HepG2 (cell line): ENCODE data around the gene IRS1. TPM values are rescaled to one million over a fixed set of nuclear protein-coding genes. Genes with fewer than 3 reads are reported as not detected.

Experiments
- BHLHE40 ChIP-seq: IDR thresholded peaks from 2 replicates; pipeline ENCODE4 v1.6.1; 2011; ENCODE audit warnings: low read length, improper control_type of control experiment
- EHMT2 ChIP-seq: fragments of 200-600 bp; sonication (generic); IDR thresholded peaks from 2 replicates; pipeline ENCODE4 v1.7.0; 2017; ENCODE audit warnings: antibody characterized with exemption, low read depth, low read length, borderline replicate concordance
- FOXP1 ChIP-seq, 2 experiments: fragments of 450-650 bp in 1 of 2; IDR thresholded peaks; 2 replicates each; pipeline ENCODE4 v1.6.1; 2017 to 2018; ENCODE audit warnings: antibody characterized with exemption in 1 of 2
- JDP2 ChIP-seq: sonication (generic); formaldehyde crosslinking; IDR thresholded peaks from 2 replicates; pipeline ENCODE4 v1.8.1; 2022; ENCODE audit warnings: missing genetic modification reagents, borderline replicate concordance
- NFYC ChIP-seq: IDR thresholded peaks from 2 replicates; pipeline ENCODE4 v1.6.1; 2016; ENCODE audit warnings: missing genetic modification reagents, missing compliant biosample characterization
- NR3C1 ChIP-seq: sonication (generic); formaldehyde crosslinking; IDR thresholded peaks from 2 replicates; pipeline ENCODE4 v1.4.0; 2020; ENCODE audit warnings: missing genetic modification reagents
- NRL ChIP-seq: sonication (generic); formaldehyde crosslinking; IDR thresholded peaks from 2 replicates; pipeline ENCODE4 v1.5.0; 2020; ENCODE audit warnings: missing genetic modification reagents, mild to moderate bottlenecking, moderate library complexity, borderline replicate concordance
- SETDB1 ChIP-seq: sonication (generic); formaldehyde crosslinking; IDR thresholded peaks from 2 replicates; pipeline ENCODE4 v1.5.1; 2020; ENCODE audit warnings: missing genetic modification reagents, mild to moderate bottlenecking, borderline replicate concordance
- SUZ12 ChIP-seq: fragments of 150-350 bp; IDR thresholded peaks from 2 replicates; pipeline ENCODE4 v1.6.1; 2014; ENCODE audit warnings: low read depth, low read length
- ZNF703 ChIP-seq: sonication (generic); formaldehyde crosslinking; IDR thresholded peaks from 2 replicates; pipeline ENCODE4 v1.5.1; 2020; ENCODE audit warnings: missing genetic modification reagents, mild to moderate bottlenecking, moderate library complexity, borderline replicate concordance
- ZSCAN22 ChIP-seq: sonication (generic); formaldehyde crosslinking; IDR thresholded peaks from 2 replicates; pipeline ENCODE4 v1.4.0; 2020; ENCODE audit warnings: mild to moderate bottlenecking, missing genetic modification reagents
- polyA plus RNA-seq, 8 experiments: library from polyadenylated mRNA; depleted of rRNA in 3 of 8; stranded (reverse) in 7 of 8; unstranded in 1 of 8; fragments of >200 nt; fragmentation: Illumina TruSeq in 4 of 8; extraction: Trizol in 4 of 8; gene quantifications; 2 replicates each; pipeline versions ENCODE4 v1.2.1 to v1.2.3, GENCODE V29; 2011 to 2016; ENCODE audit warnings: low read depth in 4 of 8, missing spikeins in 1 of 8, mixed read lengths in 1 of 8; ENCODE audit not compliant: insufficient read depth in 1 of 8
- total RNA-seq, 5 experiments: library from RNA; depleted of rRNA; stranded (reverse); fragments of >200 nt; fragmentation: Illumina TruSeq; extraction: Trizol; gene quantifications; 2 replicates each; pipeline ENCODE4 v1.2.3, GENCODE V29; 2016; ENCODE audit warnings: low read depth in 1 of 5
- TF ChIP-seq, protein P1 (sequence below): sonication (generic); formaldehyde crosslinking; IDR thresholded peaks from 2 replicates; pipeline ENCODE4 v1.8.0; 2022; ENCODE audit warnings: mild to moderate bottlenecking, missing genetic modification reagents, moderate library complexity
- TF ChIP-seq, protein P2 (sequence below): sonication (generic); formaldehyde crosslinking; IDR thresholded peaks from 2 replicates; pipeline ENCODE4 v1.4.0; 2020; ENCODE audit warnings: low read depth, mild to moderate bottlenecking, missing genetic modification reagents
- TF ChIP-seq, protein P3 (sequence below): sonication (generic); formaldehyde crosslinking; IDR thresholded peaks from 2 replicates; pipeline ENCODE4 v1.4.0; 2020; ENCODE audit warnings: missing genetic modification reagents
- TF ChIP-seq, protein P4 (sequence below): sonication (generic); formaldehyde crosslinking; IDR thresholded peaks from 2 replicates; pipeline ENCODE4 v1.4.0; 2020; ENCODE audit warnings: missing genetic modification reagents, borderline replicate concordance
- TF ChIP-seq, protein P5 (sequence below): fragments of 450-650 bp; IDR thresholded peaks from 2 replicates; pipeline ENCODE4 v1.6.1; 2017

Gene IRS1
- total and polyA plus RNA-seq, 2 of the 13 experiments (the other 11 are each of a cell fraction or from before 2014, with no cell fraction given): 8.7 to 9.0 TPM

DNA sequence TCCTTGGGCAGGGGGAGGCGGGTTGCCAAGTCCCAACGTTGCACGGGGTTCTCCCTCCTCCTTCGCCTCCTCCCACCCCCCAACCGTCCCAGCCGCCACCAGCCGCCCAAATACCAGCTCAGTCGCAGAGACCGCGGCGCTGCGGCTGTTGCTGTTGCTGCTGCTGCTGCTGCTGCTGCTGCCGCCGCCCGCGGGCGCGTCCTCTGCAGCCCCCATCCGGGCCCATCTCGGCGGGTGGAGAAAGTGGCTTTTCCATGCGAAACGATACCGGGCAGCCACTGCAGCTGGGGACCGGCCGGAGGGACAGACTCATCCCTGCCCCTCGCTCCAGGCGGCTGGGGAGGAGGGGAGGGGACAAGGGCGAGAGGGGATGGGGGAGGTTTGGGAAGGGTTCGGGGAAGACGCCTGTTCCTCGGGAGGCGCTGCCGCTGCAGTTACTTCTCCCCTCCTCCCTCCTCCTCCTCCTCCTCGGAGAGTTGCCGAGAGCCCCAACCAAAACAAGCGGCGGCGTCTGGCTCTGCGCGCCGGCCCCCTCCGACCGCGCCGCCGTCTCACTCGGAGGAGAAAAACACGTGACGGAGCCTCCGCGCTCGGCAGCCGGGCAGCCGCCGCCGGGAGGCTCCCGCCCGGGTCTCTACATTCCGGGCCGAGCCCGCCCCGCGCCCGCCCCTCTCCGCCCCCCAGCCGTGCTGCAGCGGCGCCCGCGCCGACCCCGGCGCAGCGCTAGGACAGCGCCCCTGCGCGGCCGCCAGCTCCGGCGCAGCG, at the start of gene IRS1 (continued):
- TF ChIP-seq NFYC (CRISPR knock-in tag): no peak
- peak; percentile 80 for TF ChIP-seq BHLHE40
- TF ChIP-seq JDP2: peak; percentile 45; the same call in 1 of the 2 replicates
- TF ChIP-seq, protein P1, sequence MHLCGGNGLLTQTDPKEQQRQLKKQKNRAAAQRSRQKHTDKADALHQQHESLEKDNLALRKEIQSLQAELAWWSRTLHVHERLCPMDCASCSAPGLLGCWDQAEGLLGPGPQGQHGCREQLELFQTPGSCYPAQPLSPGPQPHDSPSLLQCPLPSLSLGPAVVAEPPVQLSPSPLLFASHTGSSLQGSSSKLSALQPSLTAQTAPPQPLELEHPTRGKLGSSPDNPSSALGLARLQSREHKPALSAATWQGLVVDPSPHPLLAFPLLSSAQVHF: peak; percentile 26; the same call in 1 of the 2 replicates
- TF ChIP-seq SUZ12: no peak
- 0 out of 2 replicates have a peak, but pooled peaks have one; percentile 52 for TF ChIP-seq NRL (CRISPR knock-in tag)
- TF ChIP-seq, protein P2, sequence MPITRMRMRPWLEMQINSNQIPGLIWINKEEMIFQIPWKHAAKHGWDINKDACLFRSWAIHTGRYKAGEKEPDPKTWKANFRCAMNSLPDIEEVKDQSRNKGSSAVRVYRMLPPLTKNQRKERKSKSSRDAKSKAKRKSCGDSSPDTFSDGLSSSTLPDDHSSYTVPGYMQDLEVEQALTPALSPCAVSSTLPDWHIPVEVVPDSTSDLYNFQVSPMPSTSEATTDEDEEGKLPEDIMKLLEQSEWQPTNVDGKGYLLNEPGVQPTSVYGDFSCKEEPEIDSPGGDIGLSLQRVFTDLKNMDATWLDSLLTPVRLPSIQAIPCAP: 0 out of 2 replicates have a peak, but pooled peaks have one; percentile 48
- TF ChIP-seq NR3C1: no peak
- TF ChIP-seq, protein P3, sequence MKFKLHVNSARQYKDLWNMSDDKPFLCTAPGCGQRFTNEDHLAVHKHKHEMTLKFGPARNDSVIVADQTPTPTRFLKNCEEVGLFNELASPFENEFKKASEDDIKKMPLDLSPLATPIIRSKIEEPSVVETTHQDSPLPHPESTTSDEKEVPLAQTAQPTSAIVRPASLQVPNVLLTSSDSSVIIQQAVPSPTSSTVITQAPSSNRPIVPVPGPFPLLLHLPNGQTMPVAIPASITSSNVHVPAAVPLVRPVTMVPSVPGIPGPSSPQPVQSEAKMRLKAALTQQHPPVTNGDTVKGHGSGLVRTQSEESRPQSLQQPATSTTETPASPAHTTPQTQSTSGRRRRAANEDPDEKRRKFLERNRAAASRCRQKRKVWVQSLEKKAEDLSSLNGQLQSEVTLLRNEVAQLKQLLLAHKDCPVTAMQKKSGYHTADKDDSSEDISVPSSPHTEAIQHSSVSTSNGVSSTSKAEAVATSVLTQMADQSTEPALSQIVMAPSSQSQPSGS (CRISPR knock-in tag): no peak
- TF ChIP-seq ZSCAN22: no peak
- TF ChIP-seq ZNF703: no peak
- peak; percentile 33; the same call in 1 of the 2 replicates for TF ChIP-seq SETDB1 (CRISPR knock-in tag)
- TF ChIP-seq FOXP1 (IDR thresholded peaks at IDR 0.05): no peak
- no peak for TF ChIP-seq FOXP1 (CRISPR knock-in tag; IDR thresholded peaks at IDR 0.05)
- TF ChIP-seq EHMT2: no peak
- TF ChIP-seq, protein P4, sequence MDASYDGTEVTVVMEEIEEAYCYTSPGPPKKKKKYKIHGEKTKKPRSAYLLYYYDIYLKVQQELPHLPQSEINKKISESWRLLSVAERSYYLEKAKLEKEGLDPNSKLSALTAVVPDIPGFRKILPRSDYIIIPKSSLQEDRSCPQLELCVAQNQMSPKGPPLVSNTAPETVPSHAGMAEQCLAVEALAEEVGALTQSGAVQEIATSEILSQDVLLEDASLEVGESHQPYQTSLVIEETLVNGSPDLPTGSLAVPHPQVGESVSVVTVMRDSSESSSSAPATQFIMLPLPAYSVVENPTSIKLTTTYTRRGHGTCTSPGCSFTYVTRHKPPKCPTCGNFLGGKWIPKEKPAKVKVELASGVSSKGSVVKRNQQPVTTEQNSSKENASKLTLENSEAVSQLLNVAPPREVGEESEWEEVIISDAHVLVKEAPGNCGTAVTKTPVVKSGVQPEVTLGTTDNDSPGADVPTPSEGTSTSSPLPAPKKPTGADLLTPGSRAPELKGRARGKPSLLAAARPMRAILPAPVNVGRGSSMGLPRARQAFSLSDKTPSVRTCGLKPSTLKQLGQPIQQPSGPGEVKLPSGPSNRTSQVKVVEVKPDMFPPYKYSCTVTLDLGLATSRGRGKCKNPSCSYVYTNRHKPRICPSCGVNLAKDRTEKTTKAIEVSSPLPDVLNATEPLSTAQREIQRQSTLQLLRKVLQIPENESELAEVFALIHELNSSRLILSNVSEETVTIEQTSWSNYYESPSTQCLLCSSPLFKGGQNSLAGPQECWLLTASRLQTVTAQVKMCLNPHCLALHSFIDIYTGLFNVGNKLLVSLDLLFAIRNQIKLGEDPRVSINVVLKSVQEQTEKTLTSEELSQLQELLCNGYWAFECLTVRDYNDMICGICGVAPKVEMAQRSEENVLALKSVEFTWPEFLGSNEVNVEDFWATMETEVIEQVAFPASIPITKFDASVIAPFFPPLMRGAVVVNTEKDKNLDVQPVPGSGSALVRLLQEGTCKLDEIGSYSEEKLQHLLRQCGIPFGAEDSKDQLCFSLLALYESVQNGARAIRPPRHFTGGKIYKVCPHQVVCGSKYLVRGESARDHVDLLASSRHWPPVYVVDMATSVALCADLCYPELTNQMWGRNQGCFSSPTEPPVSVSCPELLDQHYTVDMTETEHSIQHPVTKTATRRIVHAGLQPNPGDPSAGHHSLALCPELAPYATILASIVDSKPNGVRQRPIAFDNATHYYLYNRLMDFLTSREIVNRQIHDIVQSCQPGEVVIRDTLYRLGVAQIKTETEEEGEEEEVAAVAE (CRISPR knock-in tag): 0 out of 2 replicates have a peak, but pooled peaks have one; percentile 26
- TF ChIP-seq, protein P5, sequence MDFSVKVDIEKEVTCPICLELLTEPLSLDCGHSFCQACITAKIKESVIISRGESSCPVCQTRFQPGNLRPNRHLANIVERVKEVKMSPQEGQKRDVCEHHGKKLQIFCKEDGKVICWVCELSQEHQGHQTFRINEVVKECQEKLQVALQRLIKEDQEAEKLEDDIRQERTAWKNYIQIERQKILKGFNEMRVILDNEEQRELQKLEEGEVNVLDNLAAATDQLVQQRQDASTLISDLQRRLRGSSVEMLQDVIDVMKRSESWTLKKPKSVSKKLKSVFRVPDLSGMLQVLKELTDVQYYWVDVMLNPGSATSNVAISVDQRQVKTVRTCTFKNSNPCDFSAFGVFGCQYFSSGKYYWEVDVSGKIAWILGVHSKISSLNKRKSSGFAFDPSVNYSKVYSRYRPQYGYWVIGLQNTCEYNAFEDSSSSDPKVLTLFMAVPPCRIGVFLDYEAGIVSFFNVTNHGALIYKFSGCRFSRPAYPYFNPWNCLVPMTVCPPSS: no peak
